Activated naive CD4-positive, alpha-beta T cell treated with anti-CD3 and anti-CD28 coated beads for 36 hours (primary cell): ENCODE measurements around the gene ACTR3. TPM values are rescaled to one million over a fixed set of nuclear protein-coding genes. Genes with fewer than 3 reads are reported as not detected.

Experiments
- CTCF ChIA-PET: fragments of 350-600 bp; sonication (Branson Sonifier 250); formaldehyde crosslinking; loops from one replicate; lab custom pipeline; 2021; ENCODE audit warnings: antibody characterized with exemption; lab: Charles Lee
- DNase-seq: peaks from one replicate; pipeline ENCODE4 v3.0.0-alpha.2; 2020
- H3K27ac Mint-ChIP-seq: one replicate; pipeline ENCODE4 v1.8.0; 2021; ENCODE audit warnings: mild to moderate bottlenecking, mixed read lengths
- H3K27me3 Mint-ChIP-seq: one replicate; pipeline ENCODE4 v1.8.0; 2021; ENCODE audit warnings: low read depth, mixed read lengths
- H3K36me3 Mint-ChIP-seq: one replicate; pipeline ENCODE4 v1.8.0; 2021; ENCODE audit warnings: low read depth, mixed read lengths
- H3K4me1 Mint-ChIP-seq: one replicate; pipeline ENCODE4 v1.8.0; 2021; ENCODE audit warnings: low read depth, mixed read lengths
- H3K4me3 Mint-ChIP-seq: one replicate; pipeline ENCODE4 v1.8.0; 2021; ENCODE audit warnings: mild to moderate bottlenecking, moderate library complexity, mixed read lengths
- H3K9me3 Mint-ChIP-seq: one replicate; pipeline ENCODE4 v1.8.0; 2021; ENCODE audit warnings: mixed read lengths
- intact Hi-C: fragments of 100-400 bp; cut with micrococcal nuclease; formaldehyde crosslinking; loops from one replicate; pipeline ENCODE4 v1.15.1; 2023
- total RNA-seq, 2 experiments: library from RNA; stranded (reverse); gene quantifications; one replicate each; pipeline ENCODE4 v1.2.3, GENCODE V29; 2021

The ACTR3 gene
- total RNA-seq, 2 experiments from 2014 or later = 516 to 536 TPM

DNA sequence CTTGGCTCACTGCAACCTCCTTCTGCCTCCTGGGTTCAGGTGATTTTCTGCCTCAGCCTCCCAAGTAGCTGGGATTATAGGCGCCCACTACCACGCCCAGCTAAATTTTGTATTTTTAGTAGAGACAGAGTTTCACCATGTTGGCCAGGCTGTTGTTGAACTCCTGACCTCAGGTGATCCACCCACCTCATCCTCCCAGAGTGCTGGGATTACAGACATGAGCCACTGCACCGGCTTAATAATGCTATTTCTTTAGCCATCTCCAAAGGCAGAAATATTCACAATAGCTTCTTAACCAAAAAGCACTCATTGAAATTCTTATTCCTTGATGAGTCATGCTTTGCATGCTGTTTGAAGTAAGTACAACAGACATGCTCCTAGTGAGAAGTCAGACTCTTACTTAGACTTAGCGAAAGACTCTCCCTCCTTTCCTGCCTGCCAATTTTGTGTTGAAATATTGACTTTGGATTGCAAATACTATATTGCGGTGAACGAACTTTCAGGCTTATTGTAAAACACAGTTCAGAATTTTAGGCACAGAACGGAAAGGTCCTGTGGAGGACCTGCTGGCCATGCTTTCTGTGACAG is 4.4 kb downstream of the ACTR3 start:
- H3K4me1 Mint-ChIP-seq = peaks cover 68% of the 10 kb centered on the region
- CTCF ChIA-PET = interaction anchor here (0.8 to 1.9 kb wide), 5 partner anchors 9 to 84 kb away, joined by 3 to 6 read pairs (median 4); no protein-coding TSS in a partner anchor
- no peak for DNase-seq
- H3K27me3 Mint-ChIP-seq = no peaks in the 10 kb centered on the region
- peak overlapping the region; percentile 95 for H3K4me3 Mint-ChIP-seq
- H3K36me3 Mint-ChIP-seq = peaks cover 51% of the 10 kb centered on the region
- H3K27ac Mint-ChIP-seq = peak overlapping the region; percentile 97
- intact Hi-C loops = loop anchor here (10.0 kb wide), 1 partner anchor 289 kb away; no protein-coding TSS in a partner anchor
- no peaks in the 10 kb centered on the region for H3K9me3 Mint-ChIP-seq

DNA sequence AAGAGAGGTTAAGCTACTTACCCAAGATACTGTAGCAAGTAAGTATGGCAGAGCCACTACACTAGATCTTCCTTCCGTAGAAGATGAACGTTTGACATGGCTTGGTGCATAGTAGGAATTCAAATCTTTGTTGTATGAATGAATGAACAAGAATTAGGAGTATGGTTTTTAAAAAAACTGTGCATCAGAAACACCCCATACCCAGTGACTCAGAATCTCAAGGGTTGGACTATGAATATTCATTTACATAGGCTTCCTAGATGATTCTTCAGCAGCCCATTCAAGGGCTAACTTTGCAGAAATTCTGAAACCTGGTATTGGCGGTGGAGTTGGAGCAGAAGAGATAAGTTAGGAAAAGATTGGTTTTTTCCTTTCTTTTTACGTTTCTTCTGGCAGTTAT is 5.4 kb downstream of the ACTR3 start:
- peak overlapping the region; percentile 54 for H3K27ac Mint-ChIP-seq
- H3K36me3 Mint-ChIP-seq = peaks cover 46% of the 10 kb centered on the region
- H3K27me3 Mint-ChIP-seq = no peaks in the 10 kb centered on the region
- peaks cover 78% of the 10 kb centered on the region for H3K4me1 Mint-ChIP-seq
- no peak for DNase-seq
- H3K4me3 Mint-ChIP-seq = peak overlapping the region; percentile 95
- CTCF ChIA-PET = interaction anchor here (1.4 kb wide), 1 partner anchor 83 kb away, joined by 3 read pairs; no protein-coding TSS in a partner anchor
- H3K9me3 Mint-ChIP-seq = no peaks in the 10 kb centered on the region
- intact Hi-C loops = loop anchor here (1.0 to 10.0 kb wide), 2 partner anchors 15 to 290 kb away; no protein-coding TSS in a partner anchor

DNA sequence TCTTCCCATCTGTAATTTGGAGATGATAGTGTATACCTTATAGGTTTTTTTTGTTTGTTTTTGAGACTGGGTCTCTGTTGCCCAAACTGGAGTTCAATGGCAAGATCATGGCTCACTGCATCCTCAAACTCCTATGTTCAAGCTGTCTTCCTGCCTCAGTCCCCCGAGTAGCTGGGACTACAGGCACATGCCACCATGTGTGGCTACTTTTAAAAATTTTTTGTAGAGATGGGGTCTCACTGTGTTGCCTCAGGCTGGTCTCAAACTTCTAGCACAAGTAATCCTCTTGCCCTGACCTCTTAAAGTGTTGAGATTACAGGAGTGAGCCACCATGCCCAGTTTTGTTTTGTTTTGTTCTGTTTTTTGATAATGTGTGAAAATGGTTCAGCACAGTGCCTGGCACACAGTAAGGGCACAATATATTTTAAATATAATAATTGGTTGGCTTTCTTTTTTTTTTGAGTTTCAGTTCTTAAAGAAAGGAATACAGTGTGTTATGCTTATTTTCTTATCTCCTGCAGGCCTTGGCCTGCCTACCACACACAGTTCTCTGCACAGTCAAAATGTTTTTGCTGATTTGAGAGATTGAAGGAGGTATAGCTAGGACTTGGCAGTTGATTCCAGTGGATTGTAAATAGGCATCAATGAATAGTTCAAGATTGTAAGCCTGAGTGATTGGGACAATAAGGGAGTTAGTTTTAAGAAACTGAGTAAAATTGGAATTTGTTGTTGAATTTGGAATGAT is 6.1 kb downstream of the ACTR3 start:
- peaks cover 43% of the 10 kb centered on the region for H3K36me3 Mint-ChIP-seq
- H3K27ac Mint-ChIP-seq = peak overlapping the region; percentile 72
- peak overlapping the region; percentile 95 for H3K4me3 Mint-ChIP-seq
- CTCF ChIA-PET = interaction anchor here (0.6 to 1.6 kb wide), 5 partner anchors 9 to 81 kb away, joined by 3 to 4 read pairs (median 4); no protein-coding TSS in a partner anchor
- H3K4me1 Mint-ChIP-seq = peaks cover 85% of the 10 kb centered on the region
- H3K9me3 Mint-ChIP-seq = no peaks in the 10 kb centered on the region
- no peaks in the 10 kb centered on the region for H3K27me3 Mint-ChIP-seq
- no peak for DNase-seq
- intact Hi-C loops = loop anchor here (1.0 to 10.0 kb wide), 2 partner anchors 14 to 291 kb away; no protein-coding TSS in a partner anchor

DNA sequence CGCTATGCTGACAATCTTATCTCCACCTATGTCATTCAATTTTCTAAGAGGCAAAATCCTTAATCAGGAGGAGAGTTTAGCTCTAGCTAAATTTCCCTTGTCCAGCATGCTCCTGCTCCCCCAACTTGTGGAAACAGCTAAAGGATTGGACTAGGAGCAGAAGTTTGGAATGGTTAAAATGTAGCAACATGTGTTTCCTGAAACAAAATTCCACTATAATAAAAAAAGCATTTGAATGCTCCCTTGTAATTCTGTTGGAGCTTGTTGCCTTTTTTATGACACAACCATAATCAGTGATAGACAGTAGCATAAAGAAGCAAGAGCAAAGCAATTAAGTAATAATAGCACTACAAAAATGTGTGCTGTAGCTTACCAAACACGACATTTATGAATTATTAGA is 6.9 kb downstream of the ACTR3 start:
- H3K27ac Mint-ChIP-seq = peak overlapping the region; percentile 72

DNA sequence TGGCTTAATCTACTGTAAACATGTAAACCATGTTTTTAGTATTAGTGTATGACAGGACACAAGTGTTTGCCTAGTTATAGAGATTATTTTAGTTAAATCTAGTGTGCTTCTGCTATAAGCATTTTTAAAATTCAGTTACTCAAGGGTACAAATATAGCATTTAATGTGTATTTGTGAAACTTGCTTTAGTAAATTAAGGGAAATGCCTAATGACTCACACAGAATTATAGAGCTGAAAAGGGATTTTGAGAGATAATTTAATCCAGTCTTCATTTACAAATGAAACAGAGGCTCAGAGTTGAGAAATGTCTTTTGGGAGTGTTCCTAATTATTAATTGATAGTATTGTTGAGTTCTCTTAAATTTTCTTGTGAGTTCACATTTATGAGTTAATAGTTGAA is 8.2 kb downstream of the ACTR3 start:
- DNase-seq = no peak
- Mint-ChIP-seq H3K9me3 (no peaks in the 10 kb centered on the region), H3K4me1 (peaks cover 90% of the 10 kb centered on the region), H3K36me3 (peaks cover 25% of the 10 kb centered on the region), H3K27me3 (no peaks in the 10 kb centered on the region), H3K27ac (peak overlapping the region; percentile 6), H3K4me3 (peak overlapping the region; percentile 25)
- CTCF ChIA-PET = interaction anchor here (1.0 to 1.1 kb wide), 2 partner anchors 12 to 13 kb away, joined by 3 to 5 read pairs; no protein-coding TSS in a partner anchor
- intact Hi-C loops = loop anchor here (10.0 kb wide), 1 partner anchor 293 kb away; no protein-coding TSS in a partner anchor

More for the DNA sequence above, 6.9 kb downstream of the ACTR3 start:
- Mint-ChIP-seq H3K4me1 (peaks cover 91% of the 10 kb centered on the region), H3K36me3 (peaks cover 38% of the 10 kb centered on the region), H3K27me3 (no peaks in the 10 kb centered on the region), H3K9me3 (no peaks in the 10 kb centered on the region), H3K4me3 (no peak overlapping the region)
- CTCF ChIA-PET = interaction anchor here (1.0 to 1.6 kb wide), 5 partner anchors 10 to 80 kb away, joined by 3 to 5 read pairs (median 4); no protein-coding TSS in a partner anchor
- intact Hi-C loops = loop anchor here (10.0 kb wide), 1 partner anchor 292 kb away; no protein-coding TSS in a partner anchor
- DNase-seq = no peak

DNA sequence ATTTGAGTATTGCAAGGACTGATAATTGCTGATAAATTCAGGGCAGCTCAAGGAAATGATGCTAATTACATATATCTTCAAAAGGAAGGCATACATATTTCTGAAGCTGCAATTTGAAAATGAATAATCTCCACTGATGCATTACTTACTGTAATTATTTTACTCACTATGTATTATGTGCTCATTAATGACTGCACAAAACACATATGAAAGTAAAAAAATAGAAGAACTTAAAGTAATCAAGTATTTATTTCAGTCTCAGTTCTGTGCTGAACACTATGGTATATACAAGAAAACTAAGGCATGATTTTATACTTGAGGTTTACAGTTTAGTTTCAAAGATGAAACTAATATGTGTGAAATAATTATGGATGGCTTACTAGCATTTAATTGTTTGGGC is 9.3 kb downstream of the ACTR3 start:
- H3K27me3 Mint-ChIP-seq = no peaks in the 10 kb centered on the region
- H3K4me1 Mint-ChIP-seq = peaks cover 92% of the 10 kb centered on the region
- intact Hi-C loops = loop anchor here (1.0 to 10.0 kb wide), 3 partner anchors 8 to 294 kb away; no protein-coding TSS in a partner anchor
- H3K36me3 Mint-ChIP-seq = peaks cover 21% of the 10 kb centered on the region
- H3K9me3 Mint-ChIP-seq = no peaks in the 10 kb centered on the region
- CTCF ChIA-PET = interaction anchor here (0.7 to 1.1 kb wide), 2 partner anchors 50 to 91 kb away, joined by 3 read pairs; no protein-coding TSS in a partner anchor
- H3K27ac Mint-ChIP-seq = peak overlapping the region; percentile 3
- no peak overlapping the region for H3K4me3 Mint-ChIP-seq
- DNase-seq = no peak

DNA sequence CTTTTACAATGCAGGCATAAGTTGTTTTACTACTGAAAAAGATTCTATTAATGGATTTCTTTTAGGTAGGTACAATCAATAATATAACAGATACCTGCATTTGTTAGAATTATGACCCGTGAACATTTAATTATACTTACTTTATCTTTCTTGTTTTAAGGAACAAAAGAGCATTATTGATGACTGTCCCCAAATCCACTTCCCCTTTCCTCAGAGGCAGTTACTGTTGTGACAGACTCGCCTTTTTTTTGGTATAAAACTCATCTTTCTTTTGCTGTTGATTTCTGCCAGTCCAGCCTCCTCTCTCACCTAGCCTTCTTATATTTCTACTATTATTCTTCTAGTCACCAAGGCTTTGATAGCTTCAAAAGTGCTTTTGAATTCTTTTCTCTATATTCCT is 12.1 kb downstream of the ACTR3 start:
- peaks cover 1% of the 10 kb centered on the region for H3K9me3 Mint-ChIP-seq
- H3K27me3 Mint-ChIP-seq = no peaks in the 10 kb centered on the region
- peaks cover 91% of the 10 kb centered on the region for H3K4me1 Mint-ChIP-seq
- H3K36me3 Mint-ChIP-seq = peaks cover 27% of the 10 kb centered on the region
- no peak overlapping the region for H3K4me3 Mint-ChIP-seq
- no peak for DNase-seq
- CTCF ChIA-PET = interaction anchor here (0.6 to 0.7 kb wide), 2 partner anchors 54 to 76 kb away, joined by 3 to 4 read pairs; no protein-coding TSS in a partner anchor
- intact Hi-C loops = loop anchor here (1.0 kb wide), 1 partner anchor 10 kb away; no protein-coding TSS in a partner anchor
- H3K27ac Mint-ChIP-seq = peak overlapping the region; percentile 67

DNA sequence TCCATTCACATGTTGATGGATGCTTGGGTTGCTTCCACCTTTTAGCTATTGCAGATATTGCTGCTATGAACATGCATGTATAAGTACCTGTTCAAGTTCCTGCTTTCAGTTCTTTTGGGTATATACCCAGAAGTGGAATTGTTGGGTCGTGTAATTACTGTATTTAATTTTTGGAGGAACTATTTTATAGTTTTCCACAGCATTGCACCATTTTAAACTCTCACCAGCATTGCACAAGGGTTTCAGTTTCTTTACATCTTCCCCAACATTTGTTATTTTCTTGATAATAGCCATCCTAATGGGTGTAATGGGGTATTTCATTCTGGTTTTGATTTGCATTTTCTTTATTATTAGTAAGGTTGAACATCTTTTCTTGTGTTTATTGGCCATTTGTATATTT is 16.0 kb downstream of the ACTR3 start:
- Mint-ChIP-seq H3K27me3 (no peaks in the 10 kb centered on the region), H3K36me3 (peaks cover 31% of the 10 kb centered on the region), H3K27ac (peak overlapping the region; percentile 12), H3K4me3 (no peak overlapping the region), H3K9me3 (peaks cover 1% of the 10 kb centered on the region), H3K4me1 (peaks cover 89% of the 10 kb centered on the region)
- CTCF ChIA-PET = interaction anchor here (1.0 kb wide), 1 partner anchor 44 kb away, joined by 3 read pairs; no protein-coding TSS in a partner anchor
- intact Hi-C loops = no loop called here
- DNase-seq = no peak

DNA sequence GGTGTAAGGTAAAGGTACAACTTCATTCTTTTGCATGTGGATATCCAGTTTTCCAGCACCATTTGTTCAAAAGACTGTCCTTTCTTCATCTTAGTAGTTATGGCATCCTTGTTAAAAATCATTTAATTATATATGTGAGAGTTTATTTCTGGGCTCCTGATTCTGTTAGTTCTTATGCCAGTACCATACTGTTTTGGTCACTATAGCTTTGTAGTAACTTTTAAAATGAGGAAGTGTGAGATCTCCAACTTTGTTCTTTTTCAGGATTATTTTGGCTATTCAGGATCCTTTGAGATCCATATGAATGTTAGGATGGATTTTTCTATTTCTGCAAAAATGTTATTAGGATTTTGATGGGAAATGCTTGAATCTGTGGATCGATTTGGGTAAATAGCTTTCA is 16.8 kb downstream of the ACTR3 start:
- no peak for DNase-seq
- Mint-ChIP-seq H3K4me3 (no peak overlapping the region), H3K36me3 (peaks cover 32% of the 10 kb centered on the region), H3K27me3 (no peaks in the 10 kb centered on the region), H3K4me1 (peaks cover 85% of the 10 kb centered on the region), H3K27ac (peak overlapping the region; percentile 15), H3K9me3 (peaks cover 1% of the 10 kb centered on the region)
- CTCF ChIA-PET = interaction anchor here (1.0 to 1.5 kb wide), 5 partner anchors 10 to 72 kb away, joined by 3 to 5 read pairs (median 4); no protein-coding TSS in a partner anchor
- intact Hi-C loops = no loop called here

DNA sequence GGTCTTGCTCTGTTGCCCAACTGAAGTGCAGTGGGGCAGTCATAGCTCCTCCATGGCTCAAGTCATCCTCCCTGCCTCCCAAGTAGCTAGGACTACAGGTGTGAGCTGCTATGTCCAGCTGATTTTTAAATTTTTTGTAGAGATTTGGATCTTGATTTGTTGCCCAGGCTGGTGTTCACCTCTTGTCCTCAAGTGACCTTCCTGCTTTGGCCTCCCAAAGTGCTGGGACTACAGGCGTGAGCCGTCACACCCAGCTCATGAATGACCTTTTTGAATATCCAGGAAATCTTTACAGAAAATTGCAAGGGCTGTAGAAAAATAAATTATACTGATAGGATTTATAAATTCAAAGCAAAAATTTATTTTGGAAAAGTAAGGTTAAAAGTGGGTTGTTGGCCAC is 17.4 kb downstream of the ACTR3 start:
- no peak for DNase-seq
- H3K9me3 Mint-ChIP-seq = peaks cover 1% of the 10 kb centered on the region
- peak overlapping the region; percentile 53 for H3K27ac Mint-ChIP-seq
- no peaks in the 10 kb centered on the region for H3K27me3 Mint-ChIP-seq
- H3K4me3 Mint-ChIP-seq = no peak overlapping the region
- intact Hi-C loops = no loop called here
- H3K4me1 Mint-ChIP-seq = peaks cover 85% of the 10 kb centered on the region
- peaks cover 32% of the 10 kb centered on the region for H3K36me3 Mint-ChIP-seq
- CTCF ChIA-PET = interaction anchor here (1.1 to 1.5 kb wide), 4 partner anchors 10 to 72 kb away, joined by 4 to 5 read pairs (median 4); no protein-coding TSS in a partner anchor

DNA sequence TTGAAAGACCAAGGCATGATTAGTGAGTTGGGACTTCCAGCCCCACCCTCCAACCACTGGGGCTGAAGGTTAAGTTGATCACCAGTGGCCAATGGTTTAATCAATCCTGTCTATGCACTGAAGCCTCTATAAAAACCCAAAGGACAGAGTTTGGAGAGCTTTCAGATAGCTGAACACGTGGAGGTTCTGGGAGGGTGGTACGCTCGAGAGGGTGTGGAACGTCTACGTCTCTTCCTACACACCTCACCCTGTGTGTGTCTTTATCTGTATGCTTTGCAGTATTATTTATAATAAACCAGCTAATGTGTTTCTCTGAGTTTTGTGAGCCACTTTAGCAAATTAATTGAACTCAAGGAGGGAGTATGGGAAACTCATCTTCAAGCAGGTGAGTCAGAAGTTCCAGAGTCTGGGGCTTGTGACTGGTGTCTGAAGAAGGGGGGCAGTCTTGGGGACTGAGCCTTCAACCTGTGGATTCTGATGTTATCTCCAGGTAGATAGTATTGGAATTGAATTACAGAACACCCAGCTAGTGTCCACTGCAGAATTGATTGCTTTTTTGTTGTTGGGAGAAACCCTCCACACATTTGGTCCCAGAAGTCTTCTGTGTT is 20.3 kb downstream of the ACTR3 start:
- peak; percentile 85 for DNase-seq
- CTCF ChIA-PET = interaction anchor here (0.7 to 1.7 kb wide), 2 partner anchors 13 to 17 kb away, joined by 5 to 6 read pairs; no protein-coding TSS in a partner anchor
- peaks cover 73% of the 10 kb centered on the region for H3K4me1 Mint-ChIP-seq
- no peaks in the 10 kb centered on the region for H3K27me3 Mint-ChIP-seq
- peaks cover 1% of the 10 kb centered on the region for H3K9me3 Mint-ChIP-seq
- H3K4me3 Mint-ChIP-seq = no peak overlapping the region
- H3K36me3 Mint-ChIP-seq = peaks cover 39% of the 10 kb centered on the region
- intact Hi-C loops = loop anchor here (1.0 kb wide), 2 partner anchors 13 to 15 kb away; no protein-coding TSS in a partner anchor
- H3K27ac Mint-ChIP-seq = peak overlapping the region; percentile 84
